Measurements from ENCODE around the gene RAI14.
"Not testable (repeated sequence)": the region's sequence is repeated elsewhere in the genome, so short reads cannot be mapped to it uniquely, and the experiment has no call there.

The RAI14 gene

DNA sequence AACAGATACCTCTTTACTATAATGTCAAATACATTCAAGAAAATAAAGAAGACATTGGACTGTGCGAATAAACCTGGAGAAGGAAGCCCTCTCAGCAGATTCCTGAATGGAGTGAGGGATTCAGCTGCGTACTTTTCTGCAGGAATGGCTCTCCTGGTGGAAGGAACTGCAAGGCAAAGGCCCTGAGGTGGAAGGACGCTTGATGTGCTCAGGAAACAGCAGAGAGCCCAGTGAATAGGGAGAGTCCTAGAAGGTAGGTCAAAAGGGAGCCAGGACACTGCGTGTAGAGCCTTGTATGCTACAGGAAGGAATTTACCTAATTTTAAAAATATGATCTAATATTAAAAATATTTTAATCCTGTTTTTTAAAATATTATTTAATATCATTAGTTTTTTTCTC is 114.4 kb downstream of the RAI14 start:
- Histone ChIP-seq H3K9me3 (ENCODE audit: control insufficient read depth, low read length) (peaks cover 16% of the 10 kb centered on the region), H3K36me3 (ENCODE audit: control insufficient read depth, insufficient read depth, low read length) (peaks cover 71% of the 10 kb centered on the region), H3K4me3 (ENCODE audit: extremely low read depth, insufficient read depth, low read length, poor library complexity, severe bottlenecking) (no peak overlapping the region), H3K27ac (ENCODE audit: low read depth, low read length, severe bottlenecking) (no peak overlapping the region), H3K4me1 (ENCODE audit: control insufficient read depth, insufficient read depth, low read length, poor library complexity, severe bottlenecking) (no peaks in the 10 kb centered on the region)
- WGBS, 2 experiments (ENCODE audit: insufficient coverage in 2 of 2): 96 to 97% methylated on average over 3 of the region's 4 CpGs

GRCh38 chr5:34771076-34771475 is 114.9 kb downstream of the RAI14 start:
- peaks cover 14% of the 10 kb centered on the region for H3K9me3 ChIP-seq (ENCODE audit: control insufficient read depth, low read length)
- no peaks in the 10 kb centered on the region for H3K4me1 ChIP-seq (ENCODE audit: control insufficient read depth, insufficient read depth, low read length, poor library complexity, severe bottlenecking)
- 89 to 97% methylated on average over 4 of the region's 5 CpGs for WGBS, 2 experiments (ENCODE audit: insufficient coverage in 2 of 2)
- peaks cover 68% of the 10 kb centered on the region for H3K36me3 ChIP-seq (ENCODE audit: control insufficient read depth, insufficient read depth, low read length)
- H3K4me3 ChIP-seq (ENCODE audit: extremely low read depth, insufficient read depth, low read length, poor library complexity, severe bottlenecking): no peak overlapping the region
- no peak overlapping the region for H3K27ac ChIP-seq (ENCODE audit: low read depth, low read length, severe bottlenecking)

DNA sequence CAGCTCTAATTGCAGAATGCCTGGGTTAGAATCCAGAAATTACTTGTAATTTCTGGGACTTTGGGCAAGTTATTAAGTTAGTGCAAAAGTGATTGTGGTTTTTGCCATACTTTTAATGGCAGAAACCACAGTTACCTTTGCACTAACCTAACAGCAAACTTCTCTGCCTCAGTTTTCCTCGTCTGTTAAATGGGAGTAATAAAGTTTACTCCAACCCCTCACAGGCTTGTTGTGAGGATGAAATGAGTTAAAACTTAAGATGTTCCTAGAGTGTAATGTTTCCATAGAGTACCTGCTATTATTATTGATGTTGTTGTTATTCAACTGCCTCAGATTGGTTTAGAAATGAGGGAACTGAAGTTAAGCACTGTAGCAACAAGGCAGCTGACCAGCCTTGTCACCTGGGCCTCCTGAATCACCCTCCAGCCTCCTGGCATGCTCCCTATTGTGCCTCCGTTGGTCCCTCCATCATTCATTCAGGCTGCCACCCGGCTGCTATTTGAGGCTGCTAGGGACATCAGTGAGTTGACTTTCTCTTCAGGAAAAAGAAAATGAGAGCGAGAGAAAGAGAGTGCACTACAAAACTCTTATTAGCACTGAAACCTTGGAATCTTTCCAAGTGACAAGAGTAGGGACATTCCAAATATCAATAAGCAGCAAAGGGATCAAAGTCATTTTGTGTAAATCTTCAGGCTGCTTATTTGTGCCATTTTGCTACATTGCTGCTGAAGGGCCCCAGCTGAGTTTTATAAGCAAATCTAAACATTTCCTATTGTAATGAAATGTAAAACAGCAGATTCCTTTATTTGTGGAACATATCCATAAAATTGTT is 116.4 kb downstream of the RAI14 start:
- Histone ChIP-seq H3K4me3 (ENCODE audit: extremely low read depth, insufficient read depth, low read length, poor library complexity, severe bottlenecking) (no peak overlapping the region), H3K9me3 (ENCODE audit: control insufficient read depth, low read length) (peaks cover 14% of the 10 kb centered on the region), H3K36me3 (ENCODE audit: control insufficient read depth, insufficient read depth, low read length) (peaks cover 60% of the 10 kb centered on the region), H3K4me1 (ENCODE audit: control insufficient read depth, insufficient read depth, low read length, poor library complexity, severe bottlenecking) (no peaks in the 10 kb centered on the region), H3K27ac (ENCODE audit: low read depth, low read length, severe bottlenecking) (no peak overlapping the region)
- 100% methylated on average over 2 of the region's 4 CpGs; no CpG with 5 or more reads in 1 of the 2 experiments for WGBS, 2 experiments (ENCODE audit: insufficient coverage in 2 of 2)

GRCh38 chr5:34774139-34774538 is 118.0 kb downstream of the RAI14 start:
- no peaks in the 10 kb centered on the region for H3K4me1 ChIP-seq (ENCODE audit: control insufficient read depth, insufficient read depth, low read length, poor library complexity, severe bottlenecking)
- H3K4me3 ChIP-seq (ENCODE audit: extremely low read depth, insufficient read depth, low read length, poor library complexity, severe bottlenecking): no peak overlapping the region
- peaks cover 17% of the 10 kb centered on the region for H3K9me3 ChIP-seq (ENCODE audit: control insufficient read depth, low read length)
- WGBS, 2 experiments (ENCODE audit: insufficient coverage in 2 of 2): 80 to 93% methylated on average over 1 to 2 of the region's 2 CpGs
- H3K27ac ChIP-seq (ENCODE audit: low read depth, low read length, severe bottlenecking): no peak overlapping the region
- peaks cover 54% of the 10 kb centered on the region for H3K36me3 ChIP-seq (ENCODE audit: control insufficient read depth, insufficient read depth, low read length)

DNA sequence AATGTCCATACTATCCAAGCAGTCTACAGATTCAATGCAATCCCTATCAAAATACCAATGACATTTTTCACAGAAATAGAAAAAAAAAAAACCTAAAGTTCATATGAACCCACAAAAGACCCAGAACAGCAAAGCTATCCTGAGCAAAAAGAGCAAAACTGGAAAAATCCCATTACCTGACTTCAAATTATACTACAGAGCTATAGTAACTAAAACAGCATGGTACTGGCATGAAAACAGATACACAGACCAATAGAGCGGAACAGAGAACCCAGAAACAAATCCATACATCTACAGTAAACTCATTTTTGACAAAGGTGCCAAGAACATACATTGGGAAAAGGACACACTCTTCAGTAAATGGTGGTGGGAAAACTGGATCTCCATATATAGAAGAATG is 118.5 kb downstream of the RAI14 start:
- not testable (repeated sequence) for H3K4me1 ChIP-seq (ENCODE audit: control insufficient read depth, insufficient read depth, low read length, poor library complexity, severe bottlenecking); H3K27ac ChIP-seq (ENCODE audit: low read depth, low read length, severe bottlenecking); H3K4me3 ChIP-seq (ENCODE audit: extremely low read depth, insufficient read depth, low read length, poor library complexity, severe bottlenecking)
- Histone ChIP-seq H3K9me3 (ENCODE audit: control insufficient read depth, low read length) (peaks cover 17% of the 10 kb centered on the region), H3K36me3 (ENCODE audit: control insufficient read depth, insufficient read depth, low read length) (peaks cover 49% of the 10 kb centered on the region)
- WGBS, 2 experiments (ENCODE audit: insufficient coverage in 2 of 2): 100% methylated on average over 1 of the region's 1 CpG; no CpG with 5 or more reads in 1 of the 2 experiments

DNA sequence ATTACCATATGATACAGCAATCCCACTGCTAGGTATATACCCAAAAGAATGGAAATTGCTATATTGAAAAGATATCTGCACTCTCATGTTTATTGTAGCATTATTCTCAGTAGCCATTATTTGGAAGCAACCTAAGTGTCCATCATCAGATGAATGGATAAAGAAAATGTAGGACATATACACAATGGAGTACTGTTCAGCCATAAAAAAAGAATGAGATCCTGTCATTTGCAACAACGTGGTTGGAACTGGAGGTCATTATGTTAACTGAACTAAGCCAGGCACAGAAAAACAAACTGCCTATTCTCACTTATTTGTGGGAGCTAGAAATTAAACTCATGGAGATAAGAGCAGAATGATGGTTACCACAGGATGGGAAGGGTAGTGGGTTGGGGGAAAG is 119.8 kb downstream of the RAI14 start:
- WGBS, 2 experiments (ENCODE audit: insufficient coverage in 2 of 2): 89% methylated on average over 1 of the region's 1 CpG; no CpG with 5 or more reads in 1 of the 2 experiments
- Histone ChIP-seq H3K27ac (ENCODE audit: low read depth, low read length, severe bottlenecking) (no peak overlapping the region), H3K36me3 (ENCODE audit: control insufficient read depth, insufficient read depth, low read length) (peaks cover 40% of the 10 kb centered on the region), H3K4me3 (ENCODE audit: extremely low read depth, insufficient read depth, low read length, poor library complexity, severe bottlenecking) (no peak overlapping the region), H3K4me1 (ENCODE audit: control insufficient read depth, insufficient read depth, low read length, poor library complexity, severe bottlenecking) (no peaks in the 10 kb centered on the region), H3K9me3 (ENCODE audit: control insufficient read depth, low read length) (peaks cover 17% of the 10 kb centered on the region)

DNA sequence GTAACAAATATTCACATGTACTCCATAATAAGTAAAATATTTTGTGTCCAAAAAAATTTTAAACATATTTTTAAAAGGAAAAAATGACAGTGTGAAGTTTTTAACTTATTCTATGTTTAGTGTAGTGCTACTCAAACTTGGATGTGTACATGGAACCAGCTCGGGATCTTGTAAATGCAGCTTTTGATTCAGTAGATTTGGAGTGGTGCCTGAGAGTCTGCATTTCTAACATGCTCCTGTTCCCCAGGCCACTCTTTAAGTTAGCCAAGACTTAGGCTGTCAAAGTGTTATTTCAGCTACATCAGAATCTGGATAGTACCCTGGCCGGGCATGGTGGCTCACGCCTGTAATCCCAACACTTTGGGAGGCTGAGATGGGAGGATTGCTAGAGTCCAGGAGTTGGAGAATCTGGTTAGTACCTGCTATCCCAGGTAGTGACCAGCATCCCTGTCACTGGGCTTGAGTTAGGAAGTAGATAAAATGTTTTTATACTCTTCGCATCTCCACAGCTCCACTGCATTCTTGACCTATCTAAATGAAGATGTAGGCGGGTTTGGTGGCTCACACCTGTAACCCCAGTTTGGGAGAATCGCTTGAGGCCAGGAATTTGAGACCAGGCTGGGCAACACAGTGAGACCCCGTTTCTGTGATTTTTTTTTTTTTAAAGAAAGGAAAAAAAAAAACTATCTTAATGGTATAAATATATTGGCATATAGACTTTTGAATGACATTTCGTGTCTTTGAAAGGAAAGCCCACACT is 122.1 kb downstream of the RAI14 start:
- Histone ChIP-seq H3K9me3 (ENCODE audit: control insufficient read depth, low read length) (peaks cover 17% of the 10 kb centered on the region), H3K4me1 (ENCODE audit: control insufficient read depth, insufficient read depth, low read length, poor library complexity, severe bottlenecking) (no peaks in the 10 kb centered on the region), H3K36me3 (ENCODE audit: control insufficient read depth, insufficient read depth, low read length) (peaks cover 42% of the 10 kb centered on the region), H3K27ac (ENCODE audit: low read depth, low read length, severe bottlenecking) (no peak overlapping the region), H3K4me3 (ENCODE audit: extremely low read depth, insufficient read depth, low read length, poor library complexity, severe bottlenecking) (no peak overlapping the region)
- whole genome bisulfite sequencing, 2 experiments (ENCODE audit: insufficient coverage in 2 of 2): 97% methylated on average over 4 of the region's 8 CpGs

GRCh38 chr5:34783892-34784291 is 127.8 kb downstream of the RAI14 start:
- H3K4me1 ChIP-seq (ENCODE audit: control insufficient read depth, insufficient read depth, low read length, poor library complexity, severe bottlenecking); H3K27ac ChIP-seq (ENCODE audit: low read depth, low read length, severe bottlenecking); H3K4me3 ChIP-seq (ENCODE audit: extremely low read depth, insufficient read depth, low read length, poor library complexity, severe bottlenecking); H3K9me3 ChIP-seq (ENCODE audit: control insufficient read depth, low read length): not testable (repeated sequence)
- peaks cover 31% of the 10 kb centered on the region for H3K36me3 ChIP-seq (ENCODE audit: control insufficient read depth, insufficient read depth, low read length)
- no CpG with 5 or more reads among the region's 4 CpGs for WGBS, 2 experiments (ENCODE audit: insufficient coverage in 2 of 2)

GRCh38 chr5:34787035-34787434 is 130.9 kb downstream of the RAI14 start:
- Histone ChIP-seq H3K4me3 (ENCODE audit: extremely low read depth, insufficient read depth, low read length, poor library complexity, severe bottlenecking) (no peak overlapping the region), H3K4me1 (ENCODE audit: control insufficient read depth, insufficient read depth, low read length, poor library complexity, severe bottlenecking) (no peaks in the 10 kb centered on the region), H3K9me3 (ENCODE audit: control insufficient read depth, low read length) (peaks cover 9% of the 10 kb centered on the region), H3K36me3 (ENCODE audit: control insufficient read depth, insufficient read depth, low read length) (peaks cover 22% of the 10 kb centered on the region), H3K27ac (ENCODE audit: low read depth, low read length, severe bottlenecking) (no peak overlapping the region)
- 86 to 100% methylated on average over 4 of the region's 6 CpGs for WGBS, 2 experiments (ENCODE audit: insufficient coverage in 2 of 2)

DNA sequence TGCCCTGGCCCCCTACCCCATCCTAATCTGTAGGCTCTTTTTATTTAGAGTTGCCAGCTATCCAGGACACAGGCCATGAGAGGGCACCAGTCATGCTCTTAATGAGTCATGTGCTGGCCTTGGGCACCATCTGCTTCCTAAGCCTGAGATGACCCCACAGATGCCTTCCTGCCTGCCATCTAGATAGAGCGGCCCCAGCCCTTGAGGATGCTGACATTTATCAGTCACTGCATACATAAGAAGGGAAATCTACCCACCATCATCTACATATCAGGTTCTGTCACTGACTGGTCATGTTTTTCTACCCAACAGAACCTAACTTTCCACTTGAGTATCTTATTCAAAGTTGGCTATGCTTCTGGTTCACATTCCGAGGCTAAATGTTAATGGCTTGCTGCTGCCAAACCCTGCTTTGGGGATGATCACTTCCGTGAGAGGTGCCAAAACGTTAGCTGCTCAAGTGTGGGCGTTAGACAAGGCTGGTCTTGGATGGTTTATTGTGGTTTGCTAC is 132.9 kb downstream of the RAI14 start:
- Histone ChIP-seq H3K4me1 (ENCODE audit: control insufficient read depth, insufficient read depth, low read length, poor library complexity, severe bottlenecking) (no peaks in the 10 kb centered on the region), H3K36me3 (ENCODE audit: control insufficient read depth, insufficient read depth, low read length) (peaks cover 12% of the 10 kb centered on the region), H3K9me3 (ENCODE audit: control insufficient read depth, low read length) (peaks cover 9% of the 10 kb centered on the region), H3K4me3 (ENCODE audit: extremely low read depth, insufficient read depth, low read length, poor library complexity, severe bottlenecking) (no peak overlapping the region), H3K27ac (ENCODE audit: low read depth, low read length, severe bottlenecking) (no peak overlapping the region)
- 97 to 100% methylated on average over 1 to 3 of the region's 5 CpGs for WGBS, 2 experiments (ENCODE audit: insufficient coverage in 2 of 2)

Measured in mesodermal cell (in vitro differentiated cells).